Suprapubic skin (tissue), 4 donors: ENCODE results near the gene TOR1B. TPM values are rescaled to one million over a fixed set of nuclear protein-coding genes. Genes with fewer than 3 reads are reported as not detected.

Experiments used
- DNase-seq, 2 donors: peaks; one replicate each; pipeline ENCODE4 v3.0.0-alpha.2; 2019; ENCODE audit warnings: low spot score in 2 of 2
- H3K27ac ChIP-seq: fragments of 200-600 bp; sonication (generic); one replicate; pipeline ENCODE4 v1.5.1; 2019
- H3K27me3 ChIP-seq: fragments of 200-600 bp; sonication (generic); one replicate; pipeline ENCODE4 v1.5.1; 2019
- H3K36me3 ChIP-seq: fragments of 200-600 bp; sonication (generic); one replicate; pipeline ENCODE4 v1.5.1; 2019
- H3K4me1 ChIP-seq: fragments of 200-600 bp; sonication (generic); one replicate; pipeline ENCODE4 v1.5.1; 2019
- H3K4me3 ChIP-seq: fragments of 200-600 bp; sonication (generic); one replicate; pipeline ENCODE4 v1.5.1; 2019; ENCODE audit warnings: mild to moderate bottlenecking
- H3K9me3 ChIP-seq: fragments of 200-600 bp; sonication (generic); one replicate; pipeline ENCODE4 v1.5.1; 2019
- EP300 ChIP-seq: sonication (generic); formaldehyde crosslinking; IDR thresholded peaks from one replicate; pipeline ENCODE4 v1.6.1; 2017; ENCODE audit warnings: antibody characterized with exemption
- POLR2A ChIP-seq, 2 donors: fragments of 450-650 bp; IDR thresholded peaks; one replicate each; pipeline ENCODE4 v1.6.1; 2017; ENCODE audit warnings: antibody characterized with exemption in 2 of 2, mild to moderate bottlenecking in 2 of 2, moderate library complexity in 2 of 2
- POLR2AphosphoS5 ChIP-seq, 3 donors: sonication (generic); formaldehyde crosslinking; IDR thresholded peaks; one replicate each; pipeline ENCODE4 v1.6.1; 2017; ENCODE audit warnings: antibody characterized with exemption in 3 of 3
- WGBS: methylation state at CpG from one replicate; pipeline ENCODE4 v1.1.5; 2018; 5-methylcytosine and 5-hydroxymethylcytosine counted together
- total RNA-seq, 4 donors: library from RNA; depleted of rRNA; stranded (reverse); fragments of >200 nt; gene quantifications; one replicate each; pipeline ENCODE4 v1.1.0, GENCODE V29; 2016
- TF ChIP-seq, protein P1 (sequence below), 2 donors: fragments of 200-600 bp in 1 of 2; fragments of 450-650 bp in 1 of 2; sonication (generic) in 1 of 2; IDR thresholded peaks; one replicate each; pipeline ENCODE4 v1.5.1; 2016 to 2019; ENCODE audit warnings: antibody characterized with exemption in 2 of 2, mild to moderate bottlenecking in 1 of 2, moderate library complexity in 1 of 2

TOR1B gene
- total RNA-seq, 4 donors from 2014 or later = 18.0 to 24.5 (median 20.8) TPM

DNA sequence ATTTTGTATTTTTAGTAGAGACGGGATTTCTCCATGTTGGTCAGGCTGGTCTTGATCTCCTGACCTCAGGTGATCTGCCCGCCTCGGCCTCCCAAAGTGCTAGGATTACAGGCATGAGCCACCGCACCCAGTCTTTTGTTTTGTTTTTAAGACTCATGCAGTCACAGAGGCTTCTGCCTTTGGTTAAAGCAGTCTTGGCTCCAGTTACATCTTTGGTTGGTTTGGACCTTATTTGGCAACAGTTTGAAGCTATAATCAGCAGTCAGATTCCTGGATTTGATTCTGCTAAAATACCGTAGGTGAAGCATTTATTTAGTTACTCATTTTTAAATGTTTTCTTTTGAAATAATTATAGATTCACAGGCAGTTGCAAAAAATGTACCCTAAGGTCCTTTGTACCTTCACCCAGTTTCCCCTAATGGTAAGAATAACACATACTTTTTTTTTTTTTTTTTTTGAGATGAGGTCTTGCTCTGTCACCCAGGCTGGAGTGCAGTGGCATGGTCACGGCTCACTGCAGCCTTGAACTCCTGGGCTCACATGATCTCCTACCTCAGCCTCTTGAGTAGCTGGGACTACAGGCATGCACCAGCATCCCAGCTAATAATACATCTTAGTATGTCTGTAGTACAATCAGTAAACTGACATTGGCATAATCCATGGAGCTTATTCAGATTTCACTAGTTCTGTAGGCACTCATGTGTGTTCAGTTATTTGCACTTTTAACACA lies 48.0 kb downstream of the TOR1B start:
- H3K36me3 ChIP-seq = peaks cover 54% of the 10 kb centered on the region

DNA sequence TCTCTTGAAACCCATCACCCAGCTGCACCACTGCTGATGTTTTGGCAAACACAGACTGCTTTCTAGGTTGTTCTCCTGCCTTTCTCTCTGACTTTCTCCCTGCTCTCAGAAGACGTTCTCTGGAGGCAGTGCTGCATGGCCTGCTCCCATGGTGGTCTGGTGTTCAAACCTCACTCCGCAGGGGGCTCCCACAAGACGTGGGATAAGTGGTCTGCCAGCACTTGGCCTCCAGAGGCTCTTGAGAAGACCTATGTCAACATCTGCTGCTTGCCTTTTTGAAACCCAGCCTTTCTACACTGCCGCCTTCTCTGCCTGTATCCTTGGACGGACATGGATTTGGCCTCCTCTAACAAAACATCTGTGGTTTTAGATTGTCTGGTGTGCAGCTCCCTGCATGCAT lies 48.8 kb downstream of the TOR1B start:
- DNase-seq = no peak
- no peak overlapping the region for H3K4me3 ChIP-seq
- H3K27me3 ChIP-seq = no peaks in the 10 kb centered on the region
- peaks cover 63% of the 10 kb centered on the region for H3K36me3 ChIP-seq
- TF ChIP-seq POLR2AphosphoS5 (IDR thresholded peaks at IDR 0.05) (no peak), POLR2A (IDR thresholded peaks at IDR 0.05) (no peak), EP300 (no peak)
- TF ChIP-seq, protein P1, sequence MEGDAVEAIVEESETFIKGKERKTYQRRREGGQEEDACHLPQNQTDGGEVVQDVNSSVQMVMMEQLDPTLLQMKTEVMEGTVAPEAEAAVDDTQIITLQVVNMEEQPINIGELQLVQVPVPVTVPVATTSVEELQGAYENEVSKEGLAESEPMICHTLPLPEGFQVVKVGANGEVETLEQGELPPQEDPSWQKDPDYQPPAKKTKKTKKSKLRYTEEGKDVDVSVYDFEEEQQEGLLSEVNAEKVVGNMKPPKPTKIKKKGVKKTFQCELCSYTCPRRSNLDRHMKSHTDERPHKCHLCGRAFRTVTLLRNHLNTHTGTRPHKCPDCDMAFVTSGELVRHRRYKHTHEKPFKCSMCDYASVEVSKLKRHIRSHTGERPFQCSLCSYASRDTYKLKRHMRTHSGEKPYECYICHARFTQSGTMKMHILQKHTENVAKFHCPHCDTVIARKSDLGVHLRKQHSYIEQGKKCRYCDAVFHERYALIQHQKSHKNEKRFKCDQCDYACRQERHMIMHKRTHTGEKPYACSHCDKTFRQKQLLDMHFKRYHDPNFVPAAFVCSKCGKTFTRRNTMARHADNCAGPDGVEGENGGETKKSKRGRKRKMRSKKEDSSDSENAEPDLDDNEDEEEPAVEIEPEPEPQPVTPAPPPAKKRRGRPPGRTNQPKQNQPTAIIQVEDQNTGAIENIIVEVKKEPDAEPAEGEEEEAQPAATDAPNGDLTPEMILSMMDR (IDR thresholded peaks at IDR 0.05) = no peak
- WGBS = 90% methylated on average over 5 of the region's 5 CpGs
- H3K4me1 ChIP-seq = peaks cover 2% of the 10 kb centered on the region
- no peak overlapping the region for H3K27ac ChIP-seq
- no peaks in the 10 kb centered on the region for H3K9me3 ChIP-seq

More for the DNA sequence above, 48.0 kb downstream of the TOR1B start:
- no peak for DNase-seq
- H3K4me1 ChIP-seq = peaks cover 4% of the 10 kb centered on the region
- 82% methylated on average over 6 of the region's 6 CpGs for WGBS
- no peak overlapping the region for H3K4me3 ChIP-seq
- TF ChIP-seq POLR2A (IDR thresholded peaks at IDR 0.05) (no peak), EP300 (no peak), POLR2AphosphoS5 (IDR thresholded peaks at IDR 0.05) (no peak)
- TF ChIP-seq, protein P1 (IDR thresholded peaks at IDR 0.05) = no peak
- no peak overlapping the region for H3K27ac ChIP-seq
- no peaks in the 10 kb centered on the region for H3K9me3 ChIP-seq
- H3K27me3 ChIP-seq = no peaks in the 10 kb centered on the region

DNA sequence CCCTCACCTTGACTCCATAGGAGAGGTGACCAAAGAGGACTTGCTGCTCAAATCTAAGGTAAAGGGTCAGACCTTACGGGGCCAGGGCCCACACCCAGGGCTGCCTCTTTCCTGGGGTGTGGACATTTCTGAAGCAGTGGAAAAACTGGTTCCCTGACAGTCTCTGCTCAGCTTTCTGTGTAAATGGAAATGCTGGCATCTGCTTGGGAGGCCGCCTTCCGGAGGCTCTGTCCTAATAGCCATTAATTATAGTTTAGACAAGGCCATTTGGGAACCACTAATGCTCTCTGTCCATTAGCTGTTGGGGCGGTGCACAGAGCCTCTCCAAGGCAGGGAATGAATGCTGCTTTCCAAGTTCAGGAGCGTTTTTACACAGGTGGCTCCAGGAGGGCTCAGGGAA lies 49.6 kb downstream of the TOR1B start:
- no peak overlapping the region for H3K4me3 ChIP-seq
- TF ChIP-seq POLR2AphosphoS5 (IDR thresholded peaks at IDR 0.05) = no peak
- no peaks in the 10 kb centered on the region for H3K4me1 ChIP-seq
- 65% methylated on average over 4 of the region's 5 CpGs for WGBS
- H3K27ac ChIP-seq = no peak overlapping the region
- peaks cover 70% of the 10 kb centered on the region for H3K36me3 ChIP-seq
- DNase-seq = no peak
- H3K9me3 ChIP-seq = no peaks in the 10 kb centered on the region
- H3K27me3 ChIP-seq = no peaks in the 10 kb centered on the region

DNA sequence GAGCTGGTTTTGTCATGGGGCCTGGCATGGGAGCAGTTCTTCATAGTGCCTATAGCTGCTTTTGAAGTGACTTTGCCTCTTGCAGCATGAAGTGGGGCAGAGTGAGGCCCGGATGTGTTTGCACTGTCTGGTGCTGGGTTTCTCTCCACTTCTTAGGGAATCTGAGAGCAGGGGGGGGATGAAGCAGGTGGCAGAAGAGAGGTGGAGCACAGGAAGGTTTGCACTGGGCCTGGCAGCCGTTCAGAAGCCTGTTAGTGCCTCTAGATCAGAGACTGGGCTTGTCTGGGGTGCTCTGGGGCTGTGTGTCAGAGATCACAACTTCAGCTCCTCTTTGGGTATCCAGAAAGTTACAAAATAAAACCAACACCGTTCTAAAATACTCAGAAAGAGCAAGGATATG lies 50.6 kb downstream of the TOR1B start:
- Histone ChIP-seq H3K4me3 (no peak overlapping the region), H3K4me1 (no peaks in the 10 kb centered on the region), H3K36me3 (peaks cover 81% of the 10 kb centered on the region), H3K27me3 (no peaks in the 10 kb centered on the region), H3K27ac (no peak overlapping the region), H3K9me3 (no peaks in the 10 kb centered on the region)
- DNase-seq = no peak
- WGBS = 93% methylated on average over 2 of the region's 3 CpGs
- TF ChIP-seq POLR2AphosphoS5 (IDR thresholded peaks at IDR 0.05) = no peak
- TF ChIP-seq, protein P1 (IDR thresholded peaks at IDR 0.05) = no peak
- no peak for TF ChIP-seq EP300

DNA sequence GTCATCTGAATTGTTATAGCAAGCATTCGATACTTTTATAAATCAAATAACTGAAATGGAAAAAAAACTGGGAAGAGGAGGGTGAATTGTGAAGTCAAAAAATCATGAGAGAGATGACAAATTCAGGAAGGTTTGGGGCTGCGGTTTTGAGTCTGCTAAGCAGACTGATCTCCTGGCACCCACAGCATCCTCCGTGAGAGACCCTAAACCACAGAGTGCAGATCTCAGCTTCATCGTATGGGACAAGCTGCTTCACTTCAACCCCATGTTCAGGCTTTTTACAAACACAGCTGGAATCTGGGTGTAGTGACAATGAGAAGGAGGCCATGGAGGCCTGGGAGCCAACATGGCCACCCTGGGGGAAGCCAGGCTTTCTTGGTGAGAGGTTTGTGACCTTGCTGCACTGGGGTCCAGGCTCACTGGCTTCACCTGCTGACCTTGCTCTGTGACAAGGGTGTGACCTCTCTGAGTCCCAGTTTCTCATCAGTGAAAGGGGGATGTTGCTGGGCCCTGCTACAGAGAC lies 51.7 kb downstream of the TOR1B start:
- Histone ChIP-seq H3K36me3 (peaks cover 85% of the 10 kb centered on the region), H3K27ac (no peak overlapping the region), H3K9me3 (no peaks in the 10 kb centered on the region), H3K4me3 (no peak overlapping the region), H3K27me3 (no peaks in the 10 kb centered on the region), H3K4me1 (no peaks in the 10 kb centered on the region)
- 92% methylated on average over 4 of the region's 4 CpGs for WGBS
- TF ChIP-seq, protein P1 (IDR thresholded peaks at IDR 0.05) = no peak
- no peak for DNase-seq
